ENCODE data around the gene DZANK1. TPM values are rescaled to one million over a fixed set of nuclear protein-coding genes. Genes with fewer than 3 reads are reported as not detected.

The DZANK1 gene
- total RNA-seq, 4 donors from 2014 or later = 0.65 to 2.2 (median 2.0) TPM

- TF ChIP-seq CTCF (IDR thresholded peaks at IDR 0.05; ENCODE audit: low read depth) = no peak
Measured at GRCh38 chr20:18506744-18507143, 39.9 kb upstream of the DZANK1 start.

- TF ChIP-seq CTCF (IDR thresholded peaks at IDR 0.05; ENCODE audit: low read depth) = no peak
Measured at GRCh38 chr20:18504479-18505060, 37.7 kb upstream of the DZANK1 start.

- TF ChIP-seq CTCF (IDR thresholded peaks at IDR 0.05; ENCODE audit: low read depth) = no peak
Measured at GRCh38 chr20:18497603-18498002, 30.8 kb upstream of the DZANK1 start.

GRCh38 chr20:18496740-18497592 lies 30.1 kb upstream of the DZANK1 start, which contains the start of gene RBBP9:
Gene RBBP9, minus strand, starts transcription at chr20:18497225. Its CDS starts 58 bp downstream, at chr20:18497167.
- no peak for TF ChIP-seq CTCF (IDR thresholded peaks at IDR 0.05; ENCODE audit: low read depth)

- no peak for TF ChIP-seq CTCF (IDR thresholded peaks at IDR 0.05; ENCODE audit: low read depth)
Measured at GRCh38 chr20:18496042-18496441, 29.2 kb upstream of the DZANK1 start.

GRCh38 chr20:18488301-18488700 lies 21.5 kb upstream of the DZANK1 start:
- TF ChIP-seq CTCF (IDR thresholded peaks at IDR 0.05; ENCODE audit: low read depth) = no peak

- no peak for TF ChIP-seq CTCF (IDR thresholded peaks at IDR 0.05; ENCODE audit: low read depth)
Measured at GRCh38 chr20:18481596-18481995, 14.8 kb upstream of the DZANK1 start.

Data from subcutaneous adipose tissue (tissue), 4 donors.